HG02678 (cell line): Measurements from ENCODE around the gene EML2.
"Not testable (repeated sequence)": the region's sequence is repeated elsewhere in the genome, so short reads cannot be mapped to it uniquely, and the experiment has no call there.

ENCODE experiments used
- ATAC-seq: cut with Tn5 transposase; IDR thresholded peaks from one replicate; pipeline ENCODE4 v1.9.1; 2021; ENCODE audit warnings: mild to moderate bottlenecking, moderate library complexity; ENCODE audit not compliant: unreplicated experiment

EML2 gene

DNA sequence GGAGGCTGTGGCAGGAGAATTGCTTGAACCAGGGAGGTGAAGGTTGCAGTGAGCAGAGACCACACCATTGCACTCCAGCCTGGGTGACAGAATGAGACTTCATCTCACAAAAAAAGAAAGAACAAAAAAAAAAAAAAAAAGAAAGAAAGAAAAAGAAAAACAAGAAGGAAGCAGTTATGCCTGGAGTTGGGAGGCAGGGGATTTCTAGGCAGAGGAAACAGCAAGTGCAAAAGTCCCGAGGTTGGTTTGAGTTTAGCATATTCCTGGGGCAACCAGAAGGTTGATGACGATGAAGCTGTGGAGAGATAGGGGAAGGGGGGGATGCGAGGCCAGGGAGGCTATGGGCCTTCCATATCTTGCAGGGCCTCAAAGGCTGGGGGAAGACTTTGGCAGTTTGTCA lies 11.5 kb upstream of the EML2 start:
- no peak for ATAC-seq

DNA sequence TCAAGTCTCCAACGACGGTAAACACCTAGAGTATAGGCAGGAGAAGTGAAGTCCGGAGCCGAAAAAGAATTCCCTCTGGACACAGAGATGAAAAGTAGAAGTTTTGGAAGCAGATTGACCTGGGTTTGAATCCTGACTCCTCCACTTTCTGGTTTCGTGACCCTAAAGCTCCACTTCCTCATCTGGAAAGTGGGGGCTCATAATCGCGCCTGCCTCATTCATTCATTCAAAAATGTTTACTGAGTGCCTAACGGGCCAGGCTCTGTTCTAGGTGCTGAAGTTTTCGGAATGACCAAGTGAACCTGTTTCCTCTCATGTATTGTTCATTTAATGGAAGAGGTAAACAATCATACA lies 7.1 kb upstream of the EML2 start:
- no peak for ATAC-seq

DNA sequence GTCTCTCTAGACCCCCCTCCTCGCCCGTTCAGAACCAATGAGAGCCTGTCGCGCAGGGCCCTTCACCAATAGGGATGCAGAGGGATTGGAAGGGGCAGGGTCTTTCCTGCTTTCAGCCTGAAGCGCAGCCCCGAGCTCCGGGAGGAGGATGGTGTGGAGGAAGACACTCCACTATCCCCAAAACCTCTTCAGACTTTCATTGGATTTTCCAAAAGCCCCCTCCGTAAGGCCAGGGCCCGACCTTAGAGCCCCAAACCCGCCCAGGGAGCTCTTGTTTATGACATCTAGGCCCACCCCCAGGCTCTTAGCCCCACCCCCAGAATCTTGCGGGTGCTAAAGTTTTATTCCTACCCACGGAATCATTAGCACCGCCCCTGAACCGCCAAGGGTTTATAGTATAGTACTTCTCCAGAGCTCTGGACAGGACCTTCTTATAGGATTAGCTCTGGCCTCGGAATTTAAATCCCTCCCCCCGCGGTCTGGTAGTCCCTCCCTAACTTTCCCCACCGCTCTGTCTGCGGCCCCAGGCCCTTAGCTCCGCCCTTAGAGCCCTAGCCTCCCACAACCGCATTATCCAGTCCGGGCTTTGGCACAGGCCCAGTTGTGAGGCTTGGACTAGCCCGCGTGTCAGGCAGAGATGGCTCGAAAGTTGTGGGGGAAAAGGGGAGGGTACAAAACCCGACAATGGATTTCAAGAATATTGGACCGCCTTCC lies 6.6 kb upstream of the EML2 start:
- peak; percentile 36 for ATAC-seq

DNA sequence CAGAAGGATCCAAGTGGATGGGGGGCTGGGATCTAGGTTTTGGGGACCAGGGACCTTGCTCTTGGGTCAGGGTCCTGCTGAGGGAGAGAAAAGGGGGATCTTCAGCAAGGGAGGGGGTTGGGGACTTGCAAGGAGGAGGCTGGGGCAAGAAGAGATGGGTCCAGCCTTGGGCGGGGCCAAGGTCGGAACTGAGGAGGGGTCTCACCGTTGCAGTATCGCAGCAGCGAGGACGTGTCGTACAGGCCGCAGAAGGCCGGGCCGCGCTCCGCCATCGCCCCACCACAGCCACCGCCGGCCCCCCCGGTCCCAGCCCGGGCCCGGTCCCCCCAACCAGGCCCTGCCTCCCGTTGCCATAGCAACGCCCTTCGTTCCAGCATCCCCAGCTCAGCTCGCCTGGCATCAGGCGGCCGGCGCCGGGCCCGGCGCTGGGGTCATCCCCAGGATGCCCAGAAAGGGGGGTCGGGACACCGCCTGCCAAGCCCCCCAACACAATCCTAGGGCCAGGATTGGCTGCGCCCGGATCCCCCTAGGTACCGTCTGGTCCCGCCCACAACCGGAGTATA lies 6.0 kb upstream of the EML2 start:
- ATAC-seq, result no peak

DNA sequence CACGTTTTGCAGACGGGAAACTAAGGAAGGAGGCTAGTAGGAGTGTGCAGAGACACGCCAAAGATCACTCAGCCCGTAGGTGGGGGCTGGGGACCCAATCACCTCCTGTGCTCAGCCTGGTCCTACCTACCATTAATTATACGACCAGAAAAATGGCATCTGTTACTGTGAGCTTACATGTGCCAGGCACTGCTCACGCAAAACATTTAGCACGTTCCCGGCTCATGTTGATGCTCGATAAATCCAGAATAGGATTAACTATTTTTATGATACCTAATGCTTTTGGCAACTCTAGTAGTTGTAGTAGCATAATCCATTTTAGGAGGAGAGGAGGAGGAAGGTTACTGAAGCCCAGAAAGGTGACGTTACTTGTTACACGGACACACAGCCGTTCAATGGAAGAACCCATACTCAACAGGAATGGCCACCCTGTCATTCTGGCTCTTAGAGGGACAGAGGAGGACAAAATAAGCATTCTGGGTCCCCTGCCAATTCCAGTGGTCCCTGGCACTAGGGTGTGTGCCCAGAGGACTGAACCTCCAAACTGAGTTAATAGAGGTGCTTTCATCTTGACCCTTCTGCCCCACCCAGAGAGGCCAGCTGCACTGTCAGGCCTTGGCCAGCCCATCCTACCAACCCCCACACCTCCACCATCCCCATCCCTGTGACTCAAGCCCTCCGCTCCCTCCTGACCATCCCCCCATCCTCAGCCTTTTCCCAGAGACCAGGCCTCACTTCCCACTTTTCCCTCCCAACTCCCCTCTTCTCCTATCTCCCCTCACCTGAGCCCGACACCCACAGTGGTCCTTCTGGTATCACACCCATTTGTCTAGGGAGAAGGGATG lies 5.0 kb upstream of the EML2 start:
- no peak for ATAC-seq

DNA sequence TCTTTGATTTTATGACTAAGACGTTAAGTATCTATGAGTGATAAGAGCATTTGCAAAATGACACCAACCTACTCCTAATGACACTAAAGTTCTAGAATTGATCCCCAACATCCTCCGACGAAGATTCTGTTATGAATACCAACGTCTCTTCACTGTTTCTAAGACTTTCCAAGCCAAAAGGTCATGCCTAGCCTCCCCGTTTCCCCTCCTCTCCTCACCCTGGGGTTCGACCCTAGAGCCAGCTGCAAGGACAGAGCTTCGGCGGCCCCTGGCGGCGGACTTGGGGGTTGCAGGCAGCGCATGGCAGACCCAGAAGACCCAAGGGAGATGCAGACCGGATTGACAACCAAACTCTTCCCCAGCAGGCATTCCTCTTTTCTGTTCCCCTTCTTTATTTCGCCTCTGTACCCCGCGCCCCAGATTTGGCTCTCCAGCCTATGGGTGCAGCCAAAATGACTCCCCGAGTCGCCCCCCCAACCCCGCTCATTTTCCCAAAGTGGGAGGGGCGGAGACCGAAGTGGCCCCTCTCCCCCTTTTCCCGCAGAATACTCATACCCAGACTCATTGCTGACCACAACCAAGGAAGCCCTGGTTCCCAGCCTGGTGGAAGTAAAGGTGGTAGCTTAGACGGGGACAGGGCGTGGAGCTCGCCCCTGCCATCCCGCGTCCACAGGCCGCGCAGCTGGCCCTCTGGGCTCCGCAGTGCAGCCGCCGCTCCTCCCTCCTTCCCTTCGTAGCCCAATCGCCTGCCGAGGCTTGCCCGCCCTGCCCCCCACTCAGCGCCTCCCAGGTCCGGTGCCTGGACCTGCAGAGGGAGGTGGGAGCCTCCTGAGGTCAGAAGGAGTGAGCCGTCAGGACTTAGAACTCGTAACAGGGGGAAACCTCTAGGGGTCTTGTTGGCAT lies 4.1 kb upstream of the EML2 start:
- peak; percentile 30 for ATAC-seq

DNA sequence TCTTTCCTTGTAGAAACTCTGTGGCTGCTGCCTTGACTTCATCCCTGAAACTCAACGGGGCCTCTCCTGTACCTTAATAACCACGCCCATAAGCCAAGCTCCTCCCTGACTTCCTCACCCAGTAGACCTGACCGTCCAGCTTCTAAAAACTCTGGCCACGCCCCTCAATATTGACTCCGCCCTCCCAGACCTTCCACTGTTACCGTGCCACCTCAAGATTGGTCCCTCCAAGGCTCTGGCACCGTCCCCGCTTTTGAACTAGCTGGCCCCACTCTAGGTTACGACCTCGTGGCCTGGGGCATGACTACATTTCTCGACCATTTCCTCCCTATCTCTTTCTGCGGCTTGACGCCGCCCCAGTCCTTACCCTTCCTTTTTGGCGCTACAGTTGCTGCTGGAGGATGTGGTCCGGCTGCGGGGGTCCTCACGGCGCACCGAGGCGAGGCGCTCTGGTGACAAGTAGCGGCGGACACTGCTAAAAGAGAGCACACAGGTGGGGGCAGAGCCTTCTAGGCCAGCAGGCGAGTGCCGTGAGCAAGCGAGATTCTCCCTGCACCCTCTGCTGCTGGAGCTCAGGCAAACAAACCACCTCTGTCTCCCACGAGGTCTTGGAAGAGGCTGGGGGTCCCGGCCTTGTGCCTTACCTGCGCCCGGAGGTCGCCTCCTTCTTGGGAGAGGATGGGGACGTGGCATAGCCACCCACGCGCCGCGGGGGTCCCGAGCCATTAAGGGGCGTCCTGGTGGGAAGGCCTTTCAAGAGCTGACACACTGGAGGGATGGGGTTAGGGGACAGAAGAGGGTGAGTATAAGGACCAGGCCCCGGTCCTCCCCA lies 2.3 kb upstream of the EML2 start:
- peak; percentile 31 for ATAC-seq

DNA sequence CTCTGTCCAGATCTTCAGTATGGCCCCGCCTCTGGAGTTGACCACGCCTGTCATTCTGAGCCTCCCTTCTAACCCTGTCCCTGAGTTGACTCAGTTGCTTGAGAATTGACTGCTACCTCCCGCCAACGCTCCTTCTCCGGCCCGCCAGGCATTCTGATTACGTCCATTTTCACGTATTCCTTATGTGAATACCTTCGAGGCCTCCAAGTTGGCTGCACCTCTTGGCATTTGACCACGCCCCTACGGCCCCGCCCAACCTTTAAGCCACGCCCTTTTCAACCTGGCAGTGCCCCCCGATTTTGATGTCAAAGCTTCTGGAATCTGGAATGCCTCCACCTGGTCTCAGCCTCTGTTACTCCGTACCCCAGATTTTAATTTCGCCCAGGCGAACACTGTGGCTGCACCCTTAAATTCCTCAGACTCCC lies 1.7 kb upstream of the EML2 start:
- ATAC-seq, result no peak

DNA sequence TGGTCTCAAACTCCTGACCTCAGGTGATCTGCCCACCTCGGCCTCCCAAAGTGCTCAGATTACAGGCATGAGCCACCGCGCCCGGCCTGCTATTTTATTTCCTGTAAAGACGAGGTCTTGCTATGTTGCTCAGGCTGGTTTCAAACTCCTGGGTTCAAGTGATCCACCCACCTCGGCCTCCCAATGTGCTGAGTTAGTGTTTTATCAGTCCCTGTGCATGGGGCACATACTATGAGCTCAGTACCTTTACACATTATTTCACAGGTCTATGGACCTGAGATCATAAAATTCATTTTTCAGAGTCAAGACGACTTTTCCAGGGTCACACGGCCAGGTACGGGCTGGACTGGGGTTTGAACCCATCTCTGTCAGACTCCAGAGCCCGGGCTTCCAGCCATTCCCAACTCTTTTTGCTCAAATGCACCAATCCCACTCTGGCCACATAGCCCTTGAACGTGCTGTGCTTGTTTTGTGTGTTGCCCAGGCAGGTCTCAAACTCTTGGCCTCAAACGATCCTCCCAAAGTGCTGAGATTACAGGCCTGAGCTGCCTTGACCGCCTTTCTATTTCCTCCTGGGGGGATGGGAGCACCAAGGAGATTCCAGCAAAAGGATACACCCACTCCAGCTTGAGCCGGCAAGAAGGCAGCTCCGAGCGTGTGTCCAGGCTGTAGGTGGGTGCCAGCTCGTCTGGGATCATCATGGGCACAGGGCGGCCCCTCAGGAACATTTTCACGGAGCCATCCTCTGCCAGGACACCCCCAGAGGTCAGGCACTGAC lies 1.1 kb downstream of the EML2 start:
- no peak for ATAC-seq

DNA sequence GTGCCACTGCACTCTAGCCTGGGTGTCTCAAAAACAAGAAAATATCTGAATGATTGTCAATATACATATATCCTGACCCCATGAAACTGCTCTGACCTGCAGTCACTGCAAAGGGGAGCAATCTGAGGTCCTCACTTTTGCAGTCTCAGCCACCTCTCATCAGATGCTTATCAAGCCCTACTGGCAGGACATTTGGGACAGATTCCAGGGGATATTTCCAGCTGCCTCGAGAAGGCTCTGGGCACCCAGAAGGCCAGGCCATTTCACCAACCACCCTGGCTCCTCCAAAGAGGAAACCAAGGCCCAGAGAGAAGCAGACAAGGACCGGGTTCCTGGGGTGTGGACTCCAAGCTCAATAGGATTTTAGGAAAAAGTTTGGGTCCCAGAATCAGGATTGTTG lies 2.3 kb downstream of the EML2 start:
- no peak for ATAC-seq

DNA sequence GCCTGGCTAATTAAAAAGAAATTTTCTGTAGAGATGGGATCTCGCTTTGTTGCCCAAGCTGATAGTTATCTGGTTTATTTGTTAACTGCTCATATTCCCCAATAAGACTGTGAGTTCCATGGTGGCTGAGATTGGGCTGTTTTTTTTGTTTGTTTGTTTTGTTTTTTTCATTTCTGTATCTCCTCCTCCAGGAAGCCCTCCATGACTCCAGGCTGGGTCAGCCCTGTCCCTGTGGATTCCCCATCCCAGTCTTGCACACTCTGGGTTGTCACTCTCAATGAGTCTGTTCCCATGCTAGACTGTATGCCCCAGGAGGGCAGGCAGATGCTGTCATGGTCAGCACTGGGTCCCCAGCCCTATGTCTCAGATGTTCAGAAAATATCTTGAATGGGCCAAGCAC lies 2.9 kb downstream of the EML2 start:
- ATAC-seq, result no peak

DNA sequence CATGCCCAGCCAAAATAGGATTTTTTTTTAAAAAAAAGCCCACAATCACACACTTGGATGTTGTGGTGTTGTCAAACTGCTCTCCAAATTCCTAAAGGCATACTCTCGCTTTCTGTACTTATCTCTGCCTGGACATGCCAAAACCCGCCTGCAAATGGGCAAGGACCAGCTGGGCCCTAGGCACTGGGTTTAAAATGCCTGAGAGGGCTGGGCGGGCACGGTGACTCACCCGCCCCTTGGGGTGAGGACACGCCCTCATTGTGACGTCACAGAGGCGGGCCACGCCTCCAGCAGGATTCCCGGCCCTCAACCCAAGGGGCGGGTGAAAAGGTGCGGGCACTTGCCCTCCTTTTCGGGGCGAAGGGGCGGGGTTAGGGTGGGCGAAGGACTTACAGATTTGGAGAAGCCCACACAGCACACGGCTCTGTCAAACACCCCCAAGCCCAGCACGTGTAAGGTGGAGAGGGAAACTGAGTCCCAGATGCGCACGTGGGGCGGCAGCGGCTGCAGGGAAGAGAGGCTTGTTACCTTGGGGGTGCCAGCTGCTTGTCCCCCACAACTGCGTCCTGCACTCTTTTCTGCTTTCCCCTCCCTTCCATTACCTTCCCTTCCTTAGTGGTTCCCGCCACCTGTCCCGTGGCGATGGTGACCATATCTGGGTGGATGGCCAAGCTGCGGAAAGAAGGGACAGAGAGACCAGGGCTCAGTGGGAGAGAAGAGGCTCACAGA lies 6.6 kb downstream of the EML2 start:
- ATAC-seq, result no peak

DNA sequence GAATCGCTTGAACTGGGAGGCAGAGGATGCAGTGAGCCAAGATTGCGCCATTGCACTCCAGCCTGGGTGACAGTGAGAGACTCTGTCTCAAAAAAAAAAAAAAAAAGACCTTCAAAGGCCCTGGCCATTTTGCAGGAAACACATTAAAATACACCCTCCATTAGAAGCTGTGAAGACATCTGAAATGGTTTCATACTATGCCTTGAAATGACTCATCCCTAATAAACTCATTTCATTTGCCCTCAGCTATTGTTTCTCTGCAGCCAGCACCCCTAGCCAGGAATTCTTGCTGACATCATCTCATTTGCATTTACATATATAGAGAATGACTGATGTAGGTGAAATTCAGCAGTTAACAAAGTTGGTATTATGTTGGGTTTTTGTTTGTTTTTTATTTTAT lies 8.7 kb downstream of the EML2 start:
- no peak for ATAC-seq

DNA sequence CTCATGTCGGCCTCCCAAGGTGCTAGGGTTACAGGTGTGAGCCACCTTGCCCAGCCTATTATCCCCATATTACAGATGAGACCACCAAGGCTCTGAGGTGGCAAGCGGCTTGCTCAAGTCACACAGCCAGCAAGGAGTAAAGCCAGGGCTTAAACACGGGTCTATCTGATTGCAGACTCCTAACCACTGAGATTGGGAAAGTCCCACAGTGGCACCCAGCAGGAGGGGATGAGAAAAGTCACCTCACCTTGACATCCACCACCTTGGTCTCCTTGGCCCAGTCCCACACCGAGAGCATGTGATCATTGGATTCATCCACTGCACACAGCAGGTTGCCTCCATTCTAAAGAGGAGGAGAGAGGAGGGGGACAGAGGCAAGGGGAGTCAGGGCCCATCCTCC lies 9.5 kb downstream of the EML2 start:
- ATAC-seq, result no peak

DNA sequence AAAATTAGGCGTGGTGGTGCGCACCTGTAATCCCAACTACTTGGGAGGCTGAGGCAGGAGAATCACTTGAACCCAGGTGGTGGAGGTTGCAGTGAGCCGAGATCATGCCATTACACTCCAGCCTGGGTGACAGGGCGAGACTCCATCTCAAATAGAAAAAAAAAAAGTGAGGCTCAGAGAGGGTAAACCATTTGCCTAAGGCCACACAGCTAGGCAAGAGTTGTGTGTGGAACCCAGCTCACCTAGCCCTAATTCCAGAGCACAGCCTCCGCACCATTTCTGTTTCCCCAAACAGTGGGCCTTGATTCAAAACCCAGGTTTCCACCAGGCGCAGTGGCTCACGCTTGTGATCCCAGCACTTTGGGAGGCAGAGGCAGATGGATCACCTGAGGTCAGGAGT lies 11.0 kb downstream of the EML2 start:
- ATAC-seq, result not testable (repeated sequence)

DNA sequence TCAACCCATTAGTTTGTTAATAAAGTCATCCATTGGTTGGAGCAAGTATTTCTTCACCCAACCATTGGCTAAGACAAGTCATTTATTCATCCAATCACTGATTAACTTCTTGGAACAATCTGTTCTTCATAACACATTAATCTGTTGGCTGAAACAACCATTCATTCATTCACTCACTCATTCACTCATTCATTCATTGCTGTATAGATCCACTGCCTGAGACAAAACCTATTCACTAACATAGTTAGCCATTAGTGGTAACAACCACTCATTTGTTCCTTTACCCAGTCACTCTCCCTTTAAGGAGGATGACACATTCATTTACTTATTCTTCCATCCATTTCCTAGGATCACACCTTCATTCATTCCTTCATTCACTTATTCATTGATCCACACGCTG lies 15.2 kb downstream of the EML2 start:
- no peak for ATAC-seq

DNA sequence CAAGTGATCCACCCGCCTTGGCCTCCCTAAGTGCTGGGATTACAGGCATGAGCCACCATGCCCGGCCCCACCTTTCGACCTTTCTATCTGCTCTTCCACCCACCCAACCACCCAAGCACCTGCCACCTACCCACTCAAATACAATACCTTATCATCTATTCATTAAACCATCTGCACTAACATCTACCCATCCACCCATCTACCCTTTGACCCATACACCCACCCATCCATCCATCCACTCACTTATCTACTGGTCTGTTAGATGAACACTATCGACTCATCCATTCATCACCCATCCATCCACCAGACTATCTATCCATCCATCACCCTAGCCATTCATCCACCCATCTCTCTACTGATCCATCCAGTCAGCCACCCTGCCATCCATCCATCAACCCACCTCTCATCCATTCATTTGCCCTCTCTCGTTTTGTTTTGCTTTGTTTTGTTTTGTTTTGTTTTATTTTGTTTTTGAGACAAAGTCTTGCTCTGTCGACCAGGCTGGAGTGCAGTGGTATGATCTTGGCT lies 17.2 kb downstream of the EML2 start:
- no peak for ATAC-seq

DNA sequence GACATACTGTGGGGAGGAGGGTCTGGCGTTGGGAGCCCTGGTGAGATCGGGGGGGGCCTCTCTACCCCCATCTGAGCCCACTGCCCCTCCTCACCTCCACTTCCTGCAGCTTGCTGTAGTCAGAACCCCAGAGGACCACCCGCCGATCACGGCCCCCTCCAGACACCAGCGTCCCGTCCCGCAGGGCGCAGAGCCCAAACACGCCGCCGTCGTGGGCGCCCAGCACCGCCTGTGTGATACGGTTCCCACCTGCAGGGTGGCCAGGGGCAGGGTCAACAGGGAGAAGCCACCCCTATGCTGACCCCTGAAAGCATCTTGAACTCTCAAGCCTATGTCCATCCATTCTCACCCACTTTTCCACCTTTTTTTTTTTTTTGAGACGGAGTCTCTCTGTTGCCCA lies 17.8 kb downstream of the EML2 start:
- no peak for ATAC-seq

DNA sequence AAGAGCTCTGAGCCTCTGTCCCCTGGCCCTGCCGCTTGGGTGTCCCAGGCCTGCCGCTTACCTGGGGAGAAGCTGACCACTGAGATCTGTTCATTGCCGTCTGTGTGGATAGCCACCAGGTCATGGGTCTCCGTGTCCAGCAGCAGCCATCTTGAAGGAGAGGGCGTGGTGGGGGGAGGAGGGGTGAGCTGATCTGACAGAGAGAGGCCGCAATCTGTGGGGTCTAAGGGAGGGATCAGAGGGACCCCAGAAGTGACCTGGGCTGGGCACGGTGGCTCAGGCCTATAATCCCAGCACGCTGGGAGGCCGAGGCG lies 22.5 kb downstream of the EML2 start:
- ATAC-seq, result no peak
